Ascending aorta (tissue), 2 donors: ENCODE data around the gene MAP3K4. TPM values are rescaled to one million over a fixed set of nuclear protein-coding genes. Genes with fewer than 3 reads are reported as not detected.

ENCODE experiments used
- DNase-seq, 2 donors: peaks; one replicate each; pipeline ENCODE4 v3.0.0-alpha.2; 2019; ENCODE audit warnings: low spot score in 2 of 2
- H3K27ac ChIP-seq, 2 donors: fragments of 200-600 bp; sonication (generic); one replicate each; pipeline ENCODE4 v1.5.1; 2016 to 2017; ENCODE audit warnings: mild to moderate bottlenecking in 1 of 2
- H3K27me3 ChIP-seq: fragments of 200-600 bp; sonication (generic); one replicate; pipeline ENCODE4 v1.5.1; 2017
- H3K36me3 ChIP-seq, 2 donors: fragments of 200-600 bp; sonication (generic); one replicate each; pipeline ENCODE4 v1.5.1; 2016
- H3K4me1 ChIP-seq, 2 donors: fragments of 200-600 bp; sonication (generic); one replicate each; pipeline ENCODE4 v1.5.1; 2016 to 2017; ENCODE audit warnings: mild to moderate bottlenecking in 1 of 2
- H3K4me3 ChIP-seq, 2 donors: fragments of 200-600 bp; sonication (generic); one replicate each; pipeline ENCODE4 v1.5.1; 2016 to 2017; ENCODE audit warnings: mild to moderate bottlenecking in 1 of 2
- H3K9me3 ChIP-seq, 2 donors: fragments of 200-600 bp; sonication (generic); one replicate each; pipeline ENCODE4 v1.5.1; 2016
- CTCF ChIP-seq, 3 experiments: fragments of 200-600 bp in 2 of 3; fragments of 450-650 bp in 1 of 3; sonication (generic) in 2 of 3; IDR thresholded peaks; one replicate each; pipeline ENCODE4 v1.5.1; 2016 to 2019; ENCODE audit warnings: antibody characterized with exemption in 3 of 3, mild to moderate bottlenecking in 1 of 3, moderate library complexity in 1 of 3
- intact Hi-C: fragments of 100-400 bp; cut with DNase I; formaldehyde crosslinking; loops from one replicate; pipeline ENCODE4 v1.15.1; 2023
- total RNA-seq: library from RNA; depleted of rRNA; stranded (reverse); fragments of >200 nt; gene quantifications from one replicate; pipeline ENCODE4 v1.1.0, GENCODE V29; 2016

MAP3K4 gene
- total RNA-seq, 1 donor from 2014 or later = 14.9 TPM

GRCh38 chr6:161130541-161130940, 139.0 kb downstream of the MAP3K4 start:
- Histone ChIP-seq H3K4me1 (no peaks in the 10 kb centered on the region), H3K9me3 (no peaks in the 10 kb centered on the region), H3K27me3 (no peaks in the 10 kb centered on the region), H3K36me3 (peaks cover under 1 to 30% of the 10 kb centered on the region in 2 donors), H3K4me3 (no peak overlapping the region), H3K27ac (no peak overlapping the region)
- TF ChIP-seq CTCF (IDR thresholded peaks at IDR 0.05) = no peak
- intact Hi-C loops = no loop called here
- no peak for DNase-seq

GRCh38 chr6:161130967-161131766, 139.6 kb downstream of the MAP3K4 start:
- no peak overlapping the region for H3K4me3 ChIP-seq
- no peaks in the 10 kb centered on the region for H3K27me3 ChIP-seq
- DNase-seq = no peak
- intact Hi-C loops = no loop called here
- H3K27ac ChIP-seq = no peak overlapping the region
- TF ChIP-seq CTCF (IDR thresholded peaks at IDR 0.05) = no peak
- no peaks in the 10 kb centered on the region for H3K9me3 ChIP-seq
- peaks cover 3 to 36% of the 10 kb centered on the region in 2 donors for H3K36me3 ChIP-seq
- H3K4me1 ChIP-seq = no peaks in the 10 kb centered on the region

GRCh38 chr6:161132384-161132783, 140.8 kb downstream of the MAP3K4 start:
- no peak for TF ChIP-seq CTCF (IDR thresholded peaks at IDR 0.05)
- no peak for DNase-seq
- intact Hi-C loops = no loop called here

GRCh38 chr6:161133963-161134362, 142.4 kb downstream of the MAP3K4 start:
- intact Hi-C loops = no loop called here
- Histone ChIP-seq H3K27me3 (no peaks in the 10 kb centered on the region), H3K36me3 (peaks cover 6 to 29% of the 10 kb centered on the region in 2 donors), H3K9me3 (no peaks in the 10 kb centered on the region), H3K4me3 (no peak overlapping the region), H3K4me1 (no peaks in the 10 kb centered on the region), H3K27ac (no peak overlapping the region)
- TF ChIP-seq CTCF (IDR thresholded peaks at IDR 0.05) = no peak
- DNase-seq = no peak

More at GRCh38 chr6:161132384-161132783, 140.8 kb downstream of the MAP3K4 start:
- H3K27ac ChIP-seq = no peak overlapping the region
- peaks cover 3 to 37% of the 10 kb centered on the region in 2 donors for H3K36me3 ChIP-seq
- no peaks in the 10 kb centered on the region for H3K4me1 ChIP-seq
- H3K27me3 ChIP-seq = no peaks in the 10 kb centered on the region
- H3K9me3 ChIP-seq = no peaks in the 10 kb centered on the region
- no peak overlapping the region for H3K4me3 ChIP-seq

GRCh38 chr6:161134550-161135298, 143.2 kb downstream of the MAP3K4 start:
- H3K4me1 ChIP-seq = no peaks in the 10 kb centered on the region
- no peaks in the 10 kb centered on the region for H3K9me3 ChIP-seq
- no peak overlapping the region for H3K4me3 ChIP-seq
- H3K27me3 ChIP-seq = no peaks in the 10 kb centered on the region
- peaks cover 6 to 28% of the 10 kb centered on the region in 2 donors for H3K36me3 ChIP-seq
- H3K27ac ChIP-seq = no peak overlapping the region
- intact Hi-C loops = no loop called here
- TF ChIP-seq CTCF (IDR thresholded peaks at IDR 0.05) = no peak
- DNase-seq = no peak
